OCI-LY1 (cell line): ENCODE measurements around the gene UBE2F.

Experiments used
- H2AFZ ChIP-seq: fragments of 200-600 bp; sonication (generic), shearing (Covaris generic); 2 replicates; pipeline ENCODE4 v1.6.0; 2014; ENCODE audit warnings: antibody characterized with exemption, mild to moderate bottlenecking, low read length
- H3F3A ChIP-seq: fragments of 200-600 bp; sonication (generic), shearing (Covaris generic); 2 replicates; pipeline ENCODE4 v1.6.0; 2014; ENCODE audit warnings: mild to moderate bottlenecking, antibody characterized with exemption, low read length, moderate library complexity; ENCODE audit not compliant: insufficient read depth
- H3K27ac ChIP-seq: fragments of 200-600 bp; sonication (generic); 2 replicates; pipeline ENCODE4 v1.5.1; 2014; ENCODE audit warnings: low read length, mixed run types, mild to moderate bottlenecking, low read depth; ENCODE audit not compliant: poor library complexity, severe bottlenecking
- H3K27me3 ChIP-seq: fragments of 200-600 bp; sonication (generic); 2 replicates; pipeline ENCODE4 v1.6.0; 2014; ENCODE audit warnings: antibody characterized with exemption, mild to moderate bottlenecking, low read length, moderate library complexity; ENCODE audit not compliant: insufficient read depth
- H3K36me3 ChIP-seq: fragments of 200-600 bp; sonication (generic); 2 replicates; pipeline ENCODE4 v1.6.1; 2014; ENCODE audit warnings: mild to moderate bottlenecking, antibody characterized with exemption, low read length, moderate library complexity, mixed read lengths; ENCODE audit not compliant: insufficient read depth
- H3K4me1 ChIP-seq: fragments of 200-600 bp; sonication (generic); 2 replicates; pipeline ENCODE4 v1.5.1; 2014; ENCODE audit warnings: mild to moderate bottlenecking, low read length, moderate library complexity; ENCODE audit not compliant: insufficient read depth, severe bottlenecking
- H3K4me2 ChIP-seq: fragments of 200-600 bp; sonication (generic), shearing (Covaris generic); 2 replicates; pipeline ENCODE4 v1.6.1; 2014; ENCODE audit warnings: low read length
- H3K4me3 ChIP-seq: fragments of 200-600 bp; sonication (generic); 2 replicates; pipeline ENCODE4 v1.5.1; 2014; ENCODE audit warnings: low read length, low read depth, mild to moderate bottlenecking, mixed read lengths; ENCODE audit not compliant: poor library complexity, severe bottlenecking
- H3K79me2 ChIP-seq: fragments of 200-600 bp; shearing (Covaris generic); 2 replicates; pipeline ENCODE4 v1.6.1; 2016; ENCODE audit warnings: mixed run types, low read length, mixed read lengths; ENCODE audit not compliant: insufficient read depth
- H3K9ac ChIP-seq: fragments of 200-600 bp; sonication (generic), shearing (Covaris generic); 2 replicates; pipeline ENCODE4 v1.6.1; 2014; ENCODE audit warnings: mild to moderate bottlenecking, low read length, mixed read lengths
- H3K9me2 ChIP-seq: fragments of 200-600 bp; sonication (generic), shearing (Covaris generic); 2 replicates; pipeline ENCODE4 v1.6.1; 2014; ENCODE audit warnings: low read depth, mild to moderate bottlenecking, low read length, mixed read lengths
- H3K9me3 ChIP-seq: fragments of 200-600 bp; shearing (Covaris generic); 2 replicates; pipeline ENCODE4 v1.6.1; 2014; ENCODE audit warnings: low read length, mixed read lengths
- H4K20me1 ChIP-seq: fragments of 200-600 bp; sonication (generic), shearing (Covaris generic); 2 replicates; pipeline ENCODE4 v1.6.0; 2016; ENCODE audit warnings: mild to moderate bottlenecking, low read length; ENCODE audit not compliant: insufficient read depth
- EZH2 ChIP-seq: fragments of 200-600 bp; sonication (generic), shearing (Covaris generic); IDR thresholded peaks from 2 replicates; pipeline ENCODE4 v1.8.0; 2017; ENCODE audit warnings: borderline replicate concordance, mixed run types, mild to moderate bottlenecking, antibody characterized with exemption, low read length, moderate library complexity, mixed read lengths
- TF ChIP-seq, protein P1 (sequence below): fragments of 200-600 bp; sonication (generic), shearing (Covaris generic); IDR thresholded peaks from 2 replicates; pipeline ENCODE4 v1.5.1; 2017; ENCODE audit warnings: mild to moderate bottlenecking, antibody characterized with exemption, low read length, moderate library complexity, mixed read lengths

UBE2F gene

DNA sequence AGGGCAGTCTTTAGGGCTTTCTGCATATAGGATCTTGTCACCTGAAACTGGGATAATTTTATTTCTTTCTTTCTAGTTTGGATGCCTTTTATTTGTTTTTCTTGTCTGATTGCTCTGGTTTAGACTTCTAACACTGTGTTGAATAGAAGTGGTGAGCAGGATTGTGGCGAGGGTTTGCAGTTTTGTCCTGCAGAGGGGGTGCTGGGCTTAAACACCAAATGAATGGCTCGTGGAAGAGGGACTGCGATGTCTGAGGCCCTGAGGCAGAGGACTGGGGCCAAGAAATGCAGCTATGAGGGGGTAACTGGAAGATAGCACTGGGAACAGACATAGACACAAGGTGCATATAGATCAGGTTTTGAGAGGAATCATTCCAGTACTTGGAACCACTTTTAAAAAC lies 20.5 kb downstream of the UBE2F start:
- no peak overlapping the region for H3K9ac ChIP-seq
- H3K79me2 ChIP-seq = no peaks in the 10 kb centered on the region
- H3F3A ChIP-seq = no peaks in the 10 kb centered on the region
- peaks cover 21% of the 10 kb centered on the region for H3K36me3 ChIP-seq
- TF ChIP-seq EZH2 = no peak
- TF ChIP-seq, protein P1, sequence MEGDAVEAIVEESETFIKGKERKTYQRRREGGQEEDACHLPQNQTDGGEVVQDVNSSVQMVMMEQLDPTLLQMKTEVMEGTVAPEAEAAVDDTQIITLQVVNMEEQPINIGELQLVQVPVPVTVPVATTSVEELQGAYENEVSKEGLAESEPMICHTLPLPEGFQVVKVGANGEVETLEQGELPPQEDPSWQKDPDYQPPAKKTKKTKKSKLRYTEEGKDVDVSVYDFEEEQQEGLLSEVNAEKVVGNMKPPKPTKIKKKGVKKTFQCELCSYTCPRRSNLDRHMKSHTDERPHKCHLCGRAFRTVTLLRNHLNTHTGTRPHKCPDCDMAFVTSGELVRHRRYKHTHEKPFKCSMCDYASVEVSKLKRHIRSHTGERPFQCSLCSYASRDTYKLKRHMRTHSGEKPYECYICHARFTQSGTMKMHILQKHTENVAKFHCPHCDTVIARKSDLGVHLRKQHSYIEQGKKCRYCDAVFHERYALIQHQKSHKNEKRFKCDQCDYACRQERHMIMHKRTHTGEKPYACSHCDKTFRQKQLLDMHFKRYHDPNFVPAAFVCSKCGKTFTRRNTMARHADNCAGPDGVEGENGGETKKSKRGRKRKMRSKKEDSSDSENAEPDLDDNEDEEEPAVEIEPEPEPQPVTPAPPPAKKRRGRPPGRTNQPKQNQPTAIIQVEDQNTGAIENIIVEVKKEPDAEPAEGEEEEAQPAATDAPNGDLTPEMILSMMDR = no peak
- H3K4me3 ChIP-seq = no peak overlapping the region
- H4K20me1 ChIP-seq = no peaks in the 10 kb centered on the region
- no peak overlapping the region for H3K27ac ChIP-seq
- 0 out of 2 replicates have a peak, but pooled peaks cover 2% of the 10 kb centered on the region for H3K9me3 ChIP-seq
- no peaks in the 10 kb centered on the region for H3K4me1 ChIP-seq
- no peaks in the 10 kb centered on the region for H3K9me2 ChIP-seq
- no peak overlapping the region for H3K4me2 ChIP-seq
- H2AFZ ChIP-seq = no peak overlapping the region
- no peaks in the 10 kb centered on the region for H3K27me3 ChIP-seq

DNA sequence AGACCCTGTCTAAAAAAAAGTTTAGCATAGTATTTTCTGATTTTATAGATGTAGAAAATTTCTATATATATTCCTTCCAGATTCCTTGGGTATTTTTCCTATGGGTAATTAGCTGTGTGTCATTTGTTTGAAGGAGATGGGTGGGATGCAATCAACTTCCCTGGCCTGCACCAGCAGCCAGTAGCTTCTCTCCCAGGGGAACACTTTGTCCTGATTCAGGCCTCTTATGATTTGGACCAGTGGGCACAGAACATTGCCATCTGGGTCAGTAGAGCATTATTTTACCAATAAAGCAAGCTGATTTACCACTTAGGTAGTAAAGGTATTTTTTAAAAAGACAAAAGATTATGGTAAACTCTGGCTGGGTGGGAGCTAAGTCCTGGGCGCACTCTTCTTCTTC lies 26.9 kb downstream of the UBE2F start:
- Histone ChIP-seq H2AFZ (no peak overlapping the region), H3K9me3 (no peaks in the 10 kb centered on the region), H3K4me3 (no peak overlapping the region), H4K20me1 (no peaks in the 10 kb centered on the region; the same call in 1 of the 2 replicates), H3K9ac (no peak overlapping the region), H3K27ac (no peak overlapping the region), H3K79me2 (no peaks in the 10 kb centered on the region), H3K4me1 (peaks cover 7% of the 10 kb centered on the region), H3K27me3 (no peaks in the 10 kb centered on the region), H3K9me2 (no peaks in the 10 kb centered on the region), H3K36me3 (peaks cover 22% of the 10 kb centered on the region), H3F3A (no peaks in the 10 kb centered on the region), H3K4me2 (no peak overlapping the region)
- TF ChIP-seq EZH2 = no peak
- TF ChIP-seq, protein P1 = no peak

DNA sequence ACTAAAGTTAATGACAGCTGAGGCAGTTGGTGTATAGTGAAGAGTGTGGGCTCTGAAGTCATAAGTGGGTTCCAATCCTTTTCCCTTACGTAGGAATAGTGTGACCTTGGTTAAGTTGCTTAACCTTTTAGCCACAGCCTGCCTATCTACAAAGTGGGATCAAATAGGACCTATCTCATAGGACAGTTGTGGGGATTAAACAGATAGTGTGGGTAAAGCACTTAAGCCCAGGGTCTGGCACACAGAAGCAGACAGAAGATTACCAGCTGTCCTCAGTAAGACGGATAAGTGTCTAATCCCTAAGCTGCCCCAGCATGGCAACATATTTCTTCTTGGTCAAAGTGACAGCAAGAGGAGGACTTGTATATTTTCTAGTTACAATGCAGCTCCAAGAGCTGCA lies 28.2 kb downstream of the UBE2F start:
- H3K9me2 ChIP-seq = no peaks in the 10 kb centered on the region
- no peak overlapping the region for H3K9ac ChIP-seq
- no peaks in the 10 kb centered on the region for H3F3A ChIP-seq
- H3K27me3 ChIP-seq = no peaks in the 10 kb centered on the region
- H3K4me1 ChIP-seq = peaks cover 8% of the 10 kb centered on the region
- peaks cover 13% of the 10 kb centered on the region for H3K36me3 ChIP-seq
- TF ChIP-seq, protein P1 = no peak
- TF ChIP-seq EZH2 = no peak
- no peak overlapping the region for H2AFZ ChIP-seq
- no peak overlapping the region for H3K4me2 ChIP-seq
- no peak overlapping the region for H3K27ac ChIP-seq
- no peaks in the 10 kb centered on the region; the same call in 1 of the 2 replicates for H4K20me1 ChIP-seq
- H3K4me3 ChIP-seq = no peak overlapping the region
- H3K79me2 ChIP-seq = no peaks in the 10 kb centered on the region
- H3K9me3 ChIP-seq = no peaks in the 10 kb centered on the region
